Parathyroid adenoma (tissue), 2 donors: ENCODE results near the gene MTUS2.

Experiments
- H2AFZ ChIP-seq: fragments of 300-600 bp; sonication (generic); one replicate; pipeline ENCODE4 v1.7.0; 2017; ENCODE audit warnings: antibody characterized with exemption, mild to moderate bottlenecking
- H3K27ac ChIP-seq: fragments of 300-600 bp; sonication (generic); one replicate; pipeline ENCODE4 v1.7.0; 2017
- H3K27me3 ChIP-seq: fragments of 300-600 bp; sonication (generic); one replicate; pipeline ENCODE4 v1.7.0; 2017; ENCODE audit warnings: low read length; ENCODE audit not compliant: control insufficient read depth, insufficient read depth
- H3K36me3 ChIP-seq: fragments of 300-600 bp; sonication (generic); one replicate; pipeline ENCODE4 v1.7.0; 2017; ENCODE audit warnings: low read length; ENCODE audit not compliant: control insufficient read depth, insufficient read depth
- H3K4me1 ChIP-seq: fragments of 300-600 bp; sonication (generic); one replicate; pipeline ENCODE4 v1.7.0; 2017; ENCODE audit warnings: control low read depth
- H3K4me2 ChIP-seq: fragments of 300-600 bp; sonication (generic); one replicate; pipeline ENCODE4 v1.7.0; 2017; ENCODE audit warnings: low read length
- H3K4me3 ChIP-seq: fragments of 300-600 bp; sonication (generic); one replicate; pipeline ENCODE4 v1.7.0; 2017; ENCODE audit warnings: low read depth, low read length
- H3K79me2 ChIP-seq: fragments of 300-600 bp; sonication (generic); one replicate; pipeline ENCODE4 v1.7.0; 2017; ENCODE audit warnings: control low read depth
- H3K9ac ChIP-seq: fragments of 300-600 bp; sonication (generic); one replicate; pipeline ENCODE4 v1.7.0; 2017; ENCODE audit warnings: mild to moderate bottlenecking
- H3K9me3 ChIP-seq: fragments of 300-600 bp; sonication (generic); one replicate; pipeline ENCODE4 v1.7.0; 2017; ENCODE audit warnings: low read length; ENCODE audit not compliant: control insufficient read depth
- TF ChIP-seq, protein P1 (sequence below): fragments of 300-600 bp; sonication (generic); IDR thresholded peaks from one replicate; pipeline ENCODE4 v1.7.0; 2017; ENCODE audit warnings: antibody characterized with exemption, mild to moderate bottlenecking
- donor health status: primary hyperparathyroidism.

The MTUS2 gene

DNA sequence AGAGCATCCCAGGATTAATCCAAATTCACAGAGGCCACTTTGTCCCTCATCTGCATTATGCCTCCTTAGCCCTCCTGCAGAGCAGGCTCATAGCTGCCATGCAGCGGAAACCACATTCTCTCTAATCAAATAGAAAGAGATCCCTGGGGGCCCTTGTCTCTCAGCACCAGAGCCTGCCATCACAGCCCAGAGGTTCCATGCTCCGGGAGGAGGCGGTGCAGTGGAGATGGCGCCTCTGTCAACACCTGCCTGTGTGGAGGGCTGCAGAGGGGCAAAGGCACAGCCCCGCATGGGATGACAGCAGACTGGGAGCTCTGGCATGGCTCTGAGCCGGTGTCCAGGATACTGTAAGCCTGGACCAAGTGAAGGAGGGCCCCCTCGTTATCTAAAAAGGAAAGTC lies 664.1 kb downstream of the MTUS2 start:
- no peak overlapping the region for H3K4me3 ChIP-seq
- TF ChIP-seq, protein P1, sequence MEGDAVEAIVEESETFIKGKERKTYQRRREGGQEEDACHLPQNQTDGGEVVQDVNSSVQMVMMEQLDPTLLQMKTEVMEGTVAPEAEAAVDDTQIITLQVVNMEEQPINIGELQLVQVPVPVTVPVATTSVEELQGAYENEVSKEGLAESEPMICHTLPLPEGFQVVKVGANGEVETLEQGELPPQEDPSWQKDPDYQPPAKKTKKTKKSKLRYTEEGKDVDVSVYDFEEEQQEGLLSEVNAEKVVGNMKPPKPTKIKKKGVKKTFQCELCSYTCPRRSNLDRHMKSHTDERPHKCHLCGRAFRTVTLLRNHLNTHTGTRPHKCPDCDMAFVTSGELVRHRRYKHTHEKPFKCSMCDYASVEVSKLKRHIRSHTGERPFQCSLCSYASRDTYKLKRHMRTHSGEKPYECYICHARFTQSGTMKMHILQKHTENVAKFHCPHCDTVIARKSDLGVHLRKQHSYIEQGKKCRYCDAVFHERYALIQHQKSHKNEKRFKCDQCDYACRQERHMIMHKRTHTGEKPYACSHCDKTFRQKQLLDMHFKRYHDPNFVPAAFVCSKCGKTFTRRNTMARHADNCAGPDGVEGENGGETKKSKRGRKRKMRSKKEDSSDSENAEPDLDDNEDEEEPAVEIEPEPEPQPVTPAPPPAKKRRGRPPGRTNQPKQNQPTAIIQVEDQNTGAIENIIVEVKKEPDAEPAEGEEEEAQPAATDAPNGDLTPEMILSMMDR = no peak
- H3K27me3 ChIP-seq = no peaks in the 10 kb centered on the region
- no peaks in the 10 kb centered on the region for H3K4me1 ChIP-seq
- no peak overlapping the region for H3K27ac ChIP-seq
- H3K9ac ChIP-seq = no peak overlapping the region
- H3K9me3 ChIP-seq = no peaks in the 10 kb centered on the region
- H3K79me2 ChIP-seq = no peaks in the 10 kb centered on the region
- H2AFZ ChIP-seq = no peak overlapping the region
- H3K4me2 ChIP-seq = no peak overlapping the region
- no peaks in the 10 kb centered on the region for H3K36me3 ChIP-seq

GRCh38 chr13:29484796-29485195 lies 664.7 kb downstream of the MTUS2 start:
- no peak overlapping the region for H3K27ac ChIP-seq
- H2AFZ ChIP-seq = no peak overlapping the region
- no peak overlapping the region for H3K4me3 ChIP-seq
- H3K9ac ChIP-seq = no peak overlapping the region
- H3K36me3 ChIP-seq = no peaks in the 10 kb centered on the region
- H3K79me2 ChIP-seq = no peaks in the 10 kb centered on the region
- H3K4me2 ChIP-seq = no peak overlapping the region
- no peaks in the 10 kb centered on the region for H3K9me3 ChIP-seq
- H3K4me1 ChIP-seq = no peaks in the 10 kb centered on the region
- TF ChIP-seq, protein P1 = no peak
- no peaks in the 10 kb centered on the region for H3K27me3 ChIP-seq

- no peak overlapping the region for H3K4me2 ChIP-seq
- no peak overlapping the region for H3K4me3 ChIP-seq
- H3K27me3 ChIP-seq = no peaks in the 10 kb centered on the region
- no peak overlapping the region for H3K9ac ChIP-seq
- H3K27ac ChIP-seq = no peak overlapping the region
- no peaks in the 10 kb centered on the region for H3K36me3 ChIP-seq
- H3K4me1 ChIP-seq = no peaks in the 10 kb centered on the region
- H3K79me2 ChIP-seq = no peaks in the 10 kb centered on the region
- H3K9me3 ChIP-seq = no peaks in the 10 kb centered on the region
- no peak overlapping the region for H2AFZ ChIP-seq
- TF ChIP-seq, protein P1 = no peak
Observed at GRCh38 chr13:29486551-29486950, 666.4 kb downstream of the MTUS2 start.

DNA sequence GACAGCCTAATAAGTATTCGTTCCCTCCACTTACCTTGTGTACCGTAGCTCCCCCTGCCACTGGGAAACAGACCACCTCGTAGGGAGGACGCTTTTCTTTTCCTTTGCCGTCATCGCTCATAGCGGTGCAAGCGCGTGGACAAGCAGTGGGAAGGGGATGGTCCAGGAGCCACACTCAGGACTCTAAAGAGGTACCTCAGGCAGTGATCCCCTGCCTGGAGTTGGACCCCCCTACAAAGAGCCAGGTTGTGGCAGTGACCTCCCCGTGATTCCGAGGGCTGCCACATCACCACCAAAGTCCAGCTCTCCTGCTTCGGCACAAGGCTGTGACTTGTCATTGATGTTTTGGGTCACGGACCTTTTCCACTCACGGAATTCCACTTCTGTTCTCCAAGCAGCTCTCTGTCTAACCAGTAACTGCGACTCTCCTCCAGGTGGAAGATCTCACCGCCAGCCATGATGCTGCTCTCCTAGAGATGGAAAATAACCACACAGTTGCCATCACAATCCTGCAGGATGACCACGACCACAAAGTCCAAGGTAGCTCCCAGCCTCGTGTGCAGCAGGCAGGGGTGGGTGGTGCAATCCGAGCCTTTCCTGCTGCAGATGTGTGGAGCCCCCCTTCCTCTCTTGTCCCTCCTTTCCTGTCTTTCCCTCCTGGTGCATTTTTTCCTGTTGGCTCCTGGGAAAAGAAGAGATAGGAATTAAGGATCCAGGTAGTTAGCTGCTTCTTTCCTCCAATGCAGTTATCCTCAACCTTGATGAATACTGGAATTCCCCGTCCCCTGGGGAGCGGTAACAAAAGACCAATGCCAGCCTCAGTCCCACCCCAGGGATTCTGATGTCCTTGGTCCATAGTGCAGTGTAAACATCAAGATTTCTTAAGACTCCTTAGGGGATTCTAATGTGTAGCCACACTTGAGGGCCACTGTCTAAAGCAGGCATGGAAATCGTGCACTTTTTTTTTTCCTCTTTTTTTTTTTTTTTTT lies 667.6 kb downstream of the MTUS2 start:
- Histone ChIP-seq H2AFZ (no peak overlapping the region), H3K27ac (no peak overlapping the region), H3K9me3 (no peaks in the 10 kb centered on the region), H3K36me3 (no peaks in the 10 kb centered on the region), H3K4me1 (no peaks in the 10 kb centered on the region), H3K9ac (no peak overlapping the region), H3K4me3 (no peak overlapping the region), H3K4me2 (no peak overlapping the region), H3K27me3 (no peaks in the 10 kb centered on the region), H3K79me2 (no peaks in the 10 kb centered on the region)
- TF ChIP-seq, protein P1 = no peak
